Right renal cortex interstitium (tissue), 3 donors: Measurements from ENCODE around the gene TSPAN32. TPM values are rescaled to one million over a fixed set of nuclear protein-coding genes. Genes with fewer than 3 reads are reported as not detected.
"Not testable (repeated sequence)": the region's sequence is repeated elsewhere in the genome, so short reads cannot be mapped to it uniquely, and the experiment has no call there.

Experiments
- DNase-seq, 3 donors: peaks; one replicate each; pipeline ENCODE4 v3.0.0-alpha.2; 2013; ENCODE audit warnings: low read depth in 3 of 3, low spot score in 2 of 3
- polyA plus RNA-seq, 3 donors: library from polyadenylated mRNA; unstranded; fragments of 120-200 nt; gene quantifications; one replicate each; pipeline ENCODE4 v1.2.1, GENCODE V29; 2013; ENCODE audit not compliant: insufficient read length in 3 of 3

The TSPAN32 gene
- polyA plus RNA-seq, 3 donors, result 1.9 to 2.3 (median 2.2) TPM

- DNase-seq, result no peak
These were observed 60.6 kb downstream of the TSPAN32 start for GRCh38 chr11:2362414-2362813.

DNA sequence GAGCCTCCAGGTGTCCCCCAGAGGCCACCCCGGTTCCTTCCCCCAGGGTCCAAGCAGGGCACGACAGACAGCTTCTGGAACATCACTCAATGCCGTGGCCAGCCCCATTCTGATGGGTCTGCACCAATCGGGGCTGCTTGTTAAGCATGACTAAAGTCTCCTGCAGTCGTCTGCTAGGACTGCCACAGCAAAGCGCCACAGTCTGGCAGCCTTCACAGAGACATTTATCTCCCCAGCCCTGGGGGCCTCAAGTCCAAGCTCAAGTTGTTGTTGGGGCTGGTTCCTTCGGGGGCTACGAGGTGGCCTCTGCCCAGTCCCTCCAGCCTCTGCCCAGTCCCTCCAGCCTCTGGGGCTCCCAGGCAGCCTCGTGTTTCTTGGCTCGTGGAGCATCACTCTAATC is 61.3 kb downstream of the TSPAN32 start:
- DNase-seq, result no peak

DNA sequence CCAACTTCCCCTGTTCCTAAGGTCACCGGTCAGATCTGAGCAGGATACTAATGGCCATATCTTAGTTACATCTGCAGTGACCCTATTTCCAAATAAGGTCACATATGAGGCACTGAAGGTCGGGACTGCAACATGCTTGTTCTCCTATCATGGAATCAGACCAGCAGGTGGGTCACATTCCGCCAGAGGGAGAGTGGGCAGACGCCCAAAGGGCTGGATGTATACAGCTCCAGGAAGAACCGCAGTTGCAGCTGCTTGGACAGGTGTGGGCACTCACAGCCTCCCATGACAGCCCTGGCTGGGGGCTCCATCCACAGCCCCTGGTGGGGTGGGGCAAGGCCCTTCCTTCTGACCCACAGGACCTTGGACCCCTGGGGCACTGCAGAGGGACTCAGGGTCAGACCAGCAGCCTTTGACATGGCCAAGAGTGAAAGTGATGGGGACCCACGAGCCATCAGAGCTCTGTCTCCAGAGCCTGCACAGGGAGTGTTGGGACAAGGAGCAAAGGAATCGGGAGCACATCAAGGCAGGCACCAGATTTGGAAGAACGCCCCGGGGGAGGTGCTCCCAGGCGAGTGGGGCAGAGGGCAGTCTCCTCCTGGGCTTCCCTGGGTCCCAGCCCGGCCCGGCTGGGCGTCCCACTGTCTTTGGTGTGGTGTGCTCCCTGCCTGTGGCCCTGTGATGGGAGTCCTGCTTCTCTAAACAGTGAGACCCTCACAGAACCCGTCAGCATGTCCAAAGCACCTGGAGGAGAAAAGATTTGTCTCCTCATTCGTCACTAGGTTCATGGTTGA is 62.0 kb downstream of the TSPAN32 start:
- DNase-seq, result no peak

- not testable (repeated sequence) for DNase-seq
These were observed 62.6 kb downstream of the TSPAN32 start for GRCh38 chr11:2364386-2364785.

- DNase-seq, result no peak
These were observed 63.9 kb downstream of the TSPAN32 start for GRCh38 chr11:2365571-2366210.

DNA sequence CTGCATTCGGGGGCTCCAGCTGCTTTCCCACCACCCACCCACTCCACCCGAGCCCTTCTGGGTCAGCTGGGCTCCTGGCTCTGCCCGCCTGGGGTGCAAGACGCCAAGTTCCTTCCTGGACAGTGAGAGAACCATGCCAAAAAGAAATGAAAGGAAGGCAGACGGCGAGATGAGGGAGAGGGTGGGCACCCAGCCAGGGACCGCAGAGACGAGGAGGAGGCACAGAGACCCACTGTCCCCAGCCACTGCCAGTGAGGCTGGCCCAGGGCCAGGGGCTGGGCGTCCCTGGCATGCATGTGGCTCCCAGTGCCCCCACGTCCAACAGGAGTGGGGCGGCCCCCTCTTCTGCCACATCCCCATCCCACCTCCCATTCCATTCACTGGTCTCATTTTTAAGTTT is 64.5 kb downstream of the TSPAN32 start:
- DNase-seq, result no peak

- no peak for DNase-seq
These were observed 64.9 kb downstream of the TSPAN32 start for GRCh38 chr11:2366733-2367132.

DNA sequence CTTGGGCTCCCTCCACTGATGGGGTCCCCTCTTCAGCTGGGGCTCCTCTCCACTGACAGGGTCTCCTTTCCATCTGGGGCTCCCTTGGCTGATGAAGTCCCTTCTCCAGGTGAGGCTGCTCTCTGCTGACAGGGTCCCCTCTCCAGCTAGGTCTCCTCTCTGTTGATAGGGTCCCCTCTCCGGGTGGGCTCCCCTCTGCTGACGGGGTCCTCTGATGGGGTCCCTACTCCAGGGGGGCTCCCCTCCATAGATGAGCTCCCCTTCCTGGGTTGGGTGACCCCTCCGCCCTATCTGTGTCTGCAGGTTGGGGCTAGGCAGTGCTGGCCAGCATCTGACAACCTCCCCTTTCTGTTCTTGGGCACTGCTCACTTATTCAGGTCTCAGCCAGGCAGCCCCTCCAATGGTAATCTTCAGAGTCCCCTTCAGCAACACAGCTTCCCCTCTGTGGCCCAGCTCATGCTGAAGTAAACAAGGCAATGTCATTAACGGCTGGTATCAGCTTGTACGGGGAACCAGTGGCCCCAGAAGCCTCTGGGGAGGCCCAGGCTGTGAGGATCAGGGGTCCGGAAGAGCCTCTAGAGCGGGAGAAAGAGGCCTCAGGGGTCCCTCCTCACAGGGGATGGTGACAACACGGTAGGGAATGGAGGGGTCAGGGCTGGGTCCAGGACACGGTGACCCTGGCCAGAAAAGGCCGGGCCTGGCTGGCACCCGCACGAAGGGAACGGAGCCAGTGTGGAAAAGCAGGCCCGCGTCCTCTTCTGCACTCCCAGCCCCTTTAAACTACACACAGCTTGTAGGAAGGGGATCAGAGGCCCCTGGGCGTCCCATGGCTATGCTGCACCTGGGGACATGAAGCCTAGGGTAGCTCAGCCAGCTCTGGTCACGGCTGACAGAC is 65.7 kb downstream of the TSPAN32 start:
- DNase-seq, result no peak

Other genes starting within 250 kb of the TSPAN32 start
- gene IGF2, start 162.6 kb upstream of the TSPAN32 start, polyA plus RNA-seq, result 100 to 1,000 TPM; 718 to 837 (median 829) TPM
- gene INS, start 140.8 kb upstream of the TSPAN32 start, polyA plus RNA-seq, result not detected
- 1 to 10 TPM in 1 of 3 donors, under 1 TPM in 2; 0.74 to 1.3 (median 0.97) TPM for gene TH, start 130.2 kb upstream of the TSPAN32 start, polyA plus RNA-seq
- gene ASCL2, start 31.4 kb upstream of the TSPAN32 start, polyA plus RNA-seq, result 1 to 10 TPM; 1.9 to 2.7 (median 2.0) TPM
- gene C11orf21, start 95 bp upstream of the TSPAN32 start, polyA plus RNA-seq, result under 1 TPM; 0.55 to 0.82 (median 0.56) TPM
- 100 to 1,000 TPM; 535 to 636 (median 610) TPM for gene CD81, start 75.3 kb downstream of the TSPAN32 start, polyA plus RNA-seq
- 10 to 100 TPM; 27.6 to 33.3 (median 31.6) TPM for gene TSSC4, start 98.7 kb downstream of the TSPAN32 start, polyA plus RNA-seq
- 1 to 10 TPM; 1.7 to 2.2 (median 2.1) TPM for gene TRPM5, start 142.5 kb downstream of the TSPAN32 start, polyA plus RNA-seq
- gene KCNQ1, start 143.0 kb downstream of the TSPAN32 start, polyA plus RNA-seq, result 10 to 100 TPM in 2 of 3 donors, 1 to 10 TPM in 1; 8.4 to 11.8 (median 10.2) TPM